ENCODE data around the gene COL5A2.
A peak's percentile ranks its signal among the peaks of the same experiment; 100 is the strongest.

Gene COL5A2

DNA sequence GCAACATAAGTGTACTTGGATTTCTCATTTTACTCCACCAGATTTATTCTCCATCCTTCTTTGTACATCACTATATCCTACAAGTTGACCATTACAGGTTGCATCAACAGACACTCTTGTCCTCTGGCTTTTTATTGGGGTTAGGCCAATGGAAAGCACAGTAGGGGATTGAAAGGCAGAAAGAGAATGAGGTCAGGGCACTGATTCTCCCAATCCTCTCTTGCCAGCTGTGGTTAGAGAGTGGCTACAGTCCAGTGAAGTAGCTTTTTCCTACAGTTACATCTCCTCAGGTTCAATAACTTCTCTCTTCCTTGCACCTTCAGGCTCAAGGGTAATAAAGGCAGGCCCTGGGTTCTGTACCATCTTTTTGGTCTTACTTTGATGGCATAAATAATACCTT lies 20.2 kb upstream of the COL5A2 start:
- DNase-seq (ENCODE audit: insufficient read length, low spot score) (no peak), FAIRE-seq (peak; percentile 43)
- TF ChIP-seq POLR2A (IDR thresholded peaks at IDR 0.05; ENCODE audit: low read depth, low read length): no peak

DNA sequence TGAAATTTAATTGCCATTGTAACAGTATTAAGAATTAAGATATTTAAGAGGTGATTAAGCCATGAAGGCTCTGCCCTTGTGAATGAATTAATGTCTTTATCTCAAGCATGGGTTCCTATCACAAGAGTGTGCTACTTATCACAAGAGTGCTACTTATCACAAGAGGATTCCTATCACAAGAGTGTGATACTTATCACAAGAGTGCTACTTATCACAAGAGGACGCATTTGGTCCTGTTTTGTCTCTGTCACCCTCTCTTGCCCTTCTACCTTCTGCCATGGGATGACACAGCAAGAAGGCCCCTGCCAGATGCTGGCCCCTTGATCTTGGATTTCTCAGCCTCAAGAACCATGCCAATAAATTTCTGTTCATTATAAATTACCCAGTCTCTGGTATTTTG lies 13.2 kb upstream of the COL5A2 start:
- TF ChIP-seq POLR2A (IDR thresholded peaks at IDR 0.05; ENCODE audit: low read depth, low read length): no peak
- FAIRE-seq: no peak

DNA sequence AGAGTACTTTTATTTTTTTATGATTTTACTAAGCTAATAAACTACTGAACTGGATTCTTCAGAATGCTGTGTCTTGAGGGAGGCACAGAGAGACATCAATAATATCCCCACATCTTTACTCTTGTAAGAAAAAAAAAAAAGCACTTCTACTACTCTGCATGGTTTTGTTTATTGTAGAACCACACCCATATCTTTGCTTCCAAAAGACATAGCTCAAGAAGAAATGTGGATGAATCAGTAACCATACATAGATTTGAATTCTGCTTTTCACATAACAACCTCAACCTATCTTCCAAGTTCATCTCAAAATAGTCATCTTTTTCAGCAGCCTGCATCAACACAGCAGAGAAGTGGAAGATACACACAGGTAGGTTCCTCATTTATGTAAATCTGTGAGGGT lies 12.2 kb upstream of the COL5A2 start:
- peak; percentile 95 for FAIRE-seq
- no peak for TF ChIP-seq POLR2A (IDR thresholded peaks at IDR 0.05; ENCODE audit: low read depth, low read length)
- DNase-seq (ENCODE audit: insufficient read length, low spot score): no peak

More for the DNA sequence above, 13.2 kb upstream of the COL5A2 start:
- DNase-seq (ENCODE audit: insufficient read length, low spot score): no peak

DNA sequence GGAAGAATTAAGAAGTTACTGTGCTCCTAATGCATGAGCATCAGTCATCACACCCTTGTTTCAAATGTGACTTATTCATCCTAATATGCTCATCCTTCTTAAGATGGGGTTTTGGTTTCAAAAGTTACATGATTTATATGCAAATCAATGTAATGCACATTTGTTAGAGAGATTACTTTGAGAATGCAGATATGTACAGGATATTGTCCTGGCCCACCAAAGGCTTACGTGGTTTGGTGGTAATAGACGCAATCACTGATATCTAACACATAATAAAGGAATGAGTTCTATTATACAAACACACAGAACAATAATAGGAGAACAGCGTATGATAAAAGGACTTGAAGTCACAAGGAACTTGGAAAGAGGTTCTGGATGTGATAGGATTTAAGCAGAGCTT lies 11.1 kb upstream of the COL5A2 start:
- no peak for DNase-seq (ENCODE audit: insufficient read length, low spot score)
- no peak for TF ChIP-seq POLR2A (IDR thresholded peaks at IDR 0.05; ENCODE audit: low read depth, low read length)

DNA sequence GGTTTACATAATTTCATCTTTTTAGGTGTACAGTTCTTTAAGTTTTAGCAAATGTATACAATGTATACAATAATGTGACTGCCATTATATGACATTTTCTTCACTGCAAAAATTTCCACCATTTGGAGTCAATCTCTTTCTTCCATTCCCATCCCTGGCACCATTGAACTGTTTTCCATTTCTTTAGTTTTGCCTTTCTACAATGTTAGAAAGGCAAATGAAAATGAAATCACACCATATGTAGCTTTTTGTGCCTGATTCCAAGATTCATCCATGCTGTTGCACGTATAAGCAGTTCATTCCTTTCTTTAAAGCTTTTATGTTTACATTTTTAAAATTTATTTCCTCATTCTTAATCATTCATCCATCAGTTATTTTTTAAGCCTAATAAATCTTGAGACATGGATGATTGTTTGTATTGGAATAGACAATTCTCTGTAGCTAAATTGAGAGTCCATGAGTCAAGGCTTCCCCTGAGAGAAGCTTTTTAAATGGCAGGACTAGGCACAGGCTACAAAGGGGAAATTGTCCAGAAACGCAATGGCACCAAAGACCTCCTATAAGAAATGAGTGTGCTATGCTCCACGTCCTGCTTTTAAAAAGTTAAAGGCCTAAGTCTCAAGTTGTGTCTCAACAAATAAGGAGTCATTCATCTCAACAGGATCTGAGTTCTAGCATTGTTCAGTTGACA lies 8.7 kb upstream of the COL5A2 start:
- no peak for TF ChIP-seq POLR2A (IDR thresholded peaks at IDR 0.05; ENCODE audit: low read depth, low read length)
- DNase-seq (ENCODE audit: insufficient read length, low spot score): no peak
- FAIRE-seq: peak; percentile 58

More for the DNA sequence above, 11.1 kb upstream of the COL5A2 start:
- peak; percentile 23 for FAIRE-seq

DNA sequence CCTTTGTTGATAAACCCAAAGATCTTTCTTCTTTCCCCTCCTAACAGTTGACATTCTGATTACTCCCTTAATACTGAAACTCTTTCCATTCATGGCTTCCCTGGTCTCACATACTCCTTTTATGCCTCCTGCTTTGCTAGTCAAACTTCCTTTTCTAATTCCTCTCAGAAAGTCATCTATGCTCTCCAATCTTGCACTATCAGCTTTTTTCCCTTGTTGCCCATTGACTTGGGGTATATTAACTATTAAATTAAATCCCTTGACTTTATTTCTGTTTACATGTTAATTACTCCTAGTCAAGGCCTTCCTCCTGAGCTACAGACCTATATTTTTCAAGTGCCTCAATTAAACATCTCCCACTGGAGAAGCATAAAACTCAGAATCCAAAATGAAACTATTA lies 3.6 kb upstream of the COL5A2 start:
- TF ChIP-seq POLR2A (IDR thresholded peaks at IDR 0.05; ENCODE audit: low read depth, low read length): no peak
- no peak for FAIRE-seq
- no peak for DNase-seq (ENCODE audit: insufficient read length, low spot score)

DNA sequence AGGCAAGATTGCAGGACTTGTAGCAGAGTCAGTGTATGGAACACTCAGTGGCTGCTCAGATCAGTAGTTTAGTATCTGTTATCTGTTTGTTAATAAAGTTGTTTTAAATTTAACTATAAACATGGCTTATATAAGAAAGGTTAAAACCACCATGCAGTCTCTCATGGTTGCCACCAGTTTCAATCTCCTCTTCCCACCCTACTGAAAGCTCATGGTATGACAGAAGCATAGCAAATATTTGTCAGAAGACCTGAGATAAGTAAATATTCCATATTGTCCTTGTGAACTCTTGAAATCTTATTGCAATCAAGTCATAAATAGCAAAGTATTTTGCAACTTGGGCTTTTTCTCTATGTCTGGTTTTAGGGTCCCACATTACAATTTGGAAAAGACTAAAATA lies 2.1 kb upstream of the COL5A2 start:
- no peak for DNase-seq (ENCODE audit: insufficient read length, low spot score)
- no peak for FAIRE-seq
- TF ChIP-seq POLR2A (IDR thresholded peaks at IDR 0.05; ENCODE audit: low read depth, low read length): no peak

DNA sequence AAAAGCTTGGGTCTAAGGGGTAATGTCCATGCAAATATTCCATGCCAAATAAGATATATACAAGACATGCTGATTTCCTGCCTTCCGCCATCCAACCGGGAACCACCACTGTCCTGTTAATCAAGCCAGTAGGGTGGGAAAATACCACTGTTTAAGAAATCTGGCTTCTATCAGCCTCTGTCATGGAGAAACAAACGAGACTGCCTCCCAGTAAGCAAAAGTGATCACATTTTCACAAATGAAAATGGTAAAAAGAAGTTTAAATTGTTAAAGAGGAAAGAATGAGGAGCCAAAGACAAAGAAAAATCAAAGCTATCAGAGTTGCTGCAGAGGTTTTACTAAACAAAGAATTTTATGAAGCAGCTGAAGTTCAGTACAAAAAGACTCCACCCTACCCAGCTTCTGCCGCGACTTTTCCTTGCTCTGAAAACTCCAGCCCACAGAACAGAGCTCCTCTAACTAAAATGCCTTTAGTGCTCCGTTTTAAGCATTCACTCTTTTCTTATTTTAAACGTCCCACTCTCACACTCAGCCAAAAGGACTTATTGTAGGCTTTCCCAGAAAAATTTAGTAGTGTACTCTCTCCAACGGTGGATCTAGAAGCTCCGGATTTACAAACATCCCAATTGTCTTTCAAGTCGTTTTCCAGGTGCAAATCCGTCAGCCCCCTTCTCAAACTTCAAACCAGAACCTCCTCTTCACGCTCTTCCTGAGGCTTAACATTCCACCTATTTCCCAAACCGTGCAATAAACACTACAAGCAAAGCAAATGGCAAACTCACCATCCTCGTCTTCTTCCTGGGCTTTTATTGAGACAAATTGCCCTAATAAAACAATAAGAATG lies 613 bp downstream of the COL5A2 start:
- no peak for DNase-seq (ENCODE audit: insufficient read length, low spot score)
- FAIRE-seq: no peak

DNA sequence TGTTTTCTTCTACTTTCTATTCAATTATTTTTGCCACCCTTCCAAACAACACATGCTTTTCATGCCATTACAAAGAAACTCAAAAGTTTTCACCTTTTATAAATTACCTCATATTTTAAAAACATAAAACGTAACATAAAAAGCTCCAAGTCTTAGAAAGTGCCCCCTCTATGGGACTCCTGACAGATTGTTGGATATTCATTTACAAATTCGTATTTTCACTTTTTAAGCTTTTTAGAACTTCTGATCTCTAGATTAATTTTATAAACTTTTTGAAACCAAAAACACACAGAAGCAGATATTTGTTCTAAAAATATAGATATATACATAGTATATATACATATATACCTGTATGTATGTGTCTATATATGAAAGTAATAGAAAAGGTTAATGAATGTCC lies 1.5 kb downstream of the COL5A2 start:
- no peak for TF ChIP-seq POLR2A (IDR thresholded peaks at IDR 0.05; ENCODE audit: low read depth, low read length)
- FAIRE-seq: no peak
- no peak for DNase-seq (ENCODE audit: insufficient read length, low spot score)

More for the DNA sequence above, 613 bp downstream of the COL5A2 start:
- TF ChIP-seq POLR2A (IDR thresholded peaks at IDR 0.05; ENCODE audit: low read depth, low read length): no peak

DNA sequence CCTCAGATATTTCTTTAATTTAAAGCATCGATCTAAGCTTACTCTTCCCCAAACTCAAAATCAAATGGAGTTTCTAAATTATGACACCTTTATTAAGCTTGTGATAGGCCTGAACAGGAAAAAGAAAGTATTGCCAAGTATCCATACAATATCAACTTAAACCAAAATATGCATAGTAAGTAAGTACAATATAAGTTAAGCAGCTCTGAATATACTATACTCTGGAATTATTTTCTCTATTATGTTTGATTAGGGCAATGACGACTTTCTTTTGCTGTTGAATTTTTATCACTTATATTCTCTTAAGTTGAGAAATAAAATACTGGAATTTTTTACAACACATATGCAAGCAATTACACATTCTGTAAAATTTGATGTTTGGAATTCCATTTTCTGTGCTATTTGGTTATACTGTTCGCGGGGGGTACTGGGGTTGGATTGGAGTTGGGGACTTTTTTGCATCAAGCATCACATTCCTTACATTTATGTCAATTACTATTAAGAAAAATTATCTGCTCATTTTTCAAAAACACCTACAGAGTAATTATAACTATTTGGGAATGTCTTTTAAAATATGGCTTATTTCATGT lies 2.2 kb downstream of the COL5A2 start:
- no peak for TF ChIP-seq POLR2A (IDR thresholded peaks at IDR 0.05; ENCODE audit: low read depth, low read length)
- DNase-seq (ENCODE audit: insufficient read length, low spot score): no peak
- FAIRE-seq: no peak

DNA sequence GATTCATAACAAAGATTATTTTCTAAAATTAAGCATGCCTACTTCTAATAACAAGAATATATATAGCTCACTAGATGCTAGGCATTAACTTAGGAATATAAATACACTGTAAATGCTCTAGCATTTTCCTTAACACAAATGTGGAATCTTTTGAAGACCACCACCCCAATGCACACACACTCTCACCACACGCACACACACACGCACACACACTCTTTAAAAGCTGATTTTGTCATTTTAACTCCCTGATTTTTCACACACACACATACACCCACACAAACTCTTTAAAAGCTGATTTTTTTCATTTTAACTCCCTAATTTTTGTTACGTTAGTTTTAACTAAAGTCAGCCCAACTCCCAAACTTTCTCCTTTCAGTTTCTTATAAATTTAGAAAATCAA lies 3.0 kb downstream of the COL5A2 start:
- FAIRE-seq: no peak
- no peak for TF ChIP-seq POLR2A (IDR thresholded peaks at IDR 0.05; ENCODE audit: low read depth, low read length)
- no peak for DNase-seq (ENCODE audit: insufficient read length, low spot score)

DNA sequence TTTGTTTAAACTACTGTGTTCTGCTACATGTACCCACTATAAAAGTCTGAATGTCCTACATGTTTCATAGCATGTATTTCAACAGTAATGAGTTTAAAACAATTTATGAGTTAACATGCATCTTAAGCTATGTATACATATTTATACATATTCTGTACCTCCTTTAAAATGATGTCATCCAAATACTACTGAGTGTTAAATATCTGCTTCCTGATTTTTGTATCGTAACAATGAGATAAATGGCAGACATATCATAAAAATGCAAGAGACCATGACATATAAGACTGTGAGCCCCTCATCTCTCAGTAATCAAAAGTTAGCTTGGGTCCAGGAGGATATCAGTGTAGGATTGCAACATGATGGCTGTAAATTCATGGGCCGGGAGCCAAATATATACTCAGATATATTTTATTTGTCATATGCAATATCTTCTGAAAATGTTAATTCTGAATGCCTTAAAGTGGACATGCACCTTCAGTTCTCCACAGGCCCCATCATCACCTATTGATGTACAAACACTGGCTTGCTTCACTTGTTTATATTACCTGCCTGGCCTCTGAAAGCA lies 3.6 kb downstream of the COL5A2 start:
- FAIRE-seq (no peak), DNase-seq (ENCODE audit: insufficient read length, low spot score) (no peak)
- TF ChIP-seq POLR2A (IDR thresholded peaks at IDR 0.05; ENCODE audit: low read depth, low read length): no peak

DNA sequence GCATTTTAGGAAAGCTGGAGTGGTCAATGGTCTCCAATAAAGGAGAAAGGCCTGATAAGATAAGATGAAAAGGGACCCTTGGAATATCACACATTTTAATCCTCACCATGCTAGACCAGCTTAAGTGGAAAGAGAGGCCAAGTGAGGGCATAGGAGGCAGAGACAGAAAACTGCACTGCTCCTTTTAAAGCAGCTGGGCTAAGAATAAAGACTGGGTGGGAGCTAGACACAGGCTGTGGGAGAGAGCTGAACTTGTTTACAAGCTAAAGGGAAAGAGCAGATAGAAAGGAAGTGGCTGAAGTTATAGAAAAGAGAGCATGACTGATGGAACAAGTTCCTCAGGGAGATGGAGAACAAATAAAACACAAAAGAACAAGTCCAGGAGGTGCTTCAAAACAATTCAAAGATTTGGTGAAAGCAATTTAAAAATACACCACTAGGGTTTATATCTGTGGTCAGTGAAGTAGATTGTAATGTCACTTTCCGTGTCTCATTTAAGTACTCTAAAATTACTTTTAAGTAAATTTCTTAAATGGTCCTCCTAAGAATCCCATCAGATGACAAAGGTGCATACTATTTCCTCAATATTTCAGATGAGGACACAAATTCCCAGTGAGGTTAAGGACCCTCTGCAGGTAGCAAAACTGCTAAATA lies 7.5 kb downstream of the COL5A2 start:
- DNase-seq (ENCODE audit: insufficient read length, low spot score): no peak
- TF ChIP-seq POLR2A (IDR thresholded peaks at IDR 0.05; ENCODE audit: low read depth, low read length): no peak
- peak; percentile 33 for FAIRE-seq
